ENCODE results near the gene SPATA31A3.
"Not testable (repeated sequence)": the region's sequence is repeated elsewhere in the genome, so short reads cannot be mapped to it uniquely, and the experiment has no call there.

SPATA31A3 gene
- total RNA-seq = 0 reads per million in 2 donors

GRCh38 chr9:66992450-66992849 is at the start of gene SPATA31A3:
TSS of gene SPATA31A3 (minus strand) at chr9:66992550. CDS start at chr9:66992521, 29 bp downstream.
- DNase-seq = not testable (repeated sequence)

GRCh38 chr9:66952576-66952975 is 39.8 kb downstream of the SPATA31A3 start:
- not testable (repeated sequence) for DNase-seq

GRCh38 chr9:66942400-66943155 is 49.8 kb downstream of the SPATA31A3 start:
- DNase-seq = not testable (repeated sequence)

- DNase-seq = not testable (repeated sequence)
These were observed 52.2 kb downstream of the SPATA31A3 start for GRCh38 chr9:66939878-66940830.

- DNase-seq = not testable (repeated sequence)
These were observed 54.0 kb downstream of the SPATA31A3 start for GRCh38 chr9:66938322-66938721.

- not testable (repeated sequence) for DNase-seq
These were observed 54.7 kb downstream of the SPATA31A3 start for GRCh38 chr9:66937662-66938061.

Data from T-helper 9 cell (primary cell).